Activated T-cell treated with anti-CD3 and anti-CD28 coated beads, Interleukin-2, amount 50 U/mL, for 1 hour (primary cell): ENCODE results near the gene PPP1R7.
"Not testable (repeated sequence)": the region's sequence is repeated elsewhere in the genome, so short reads cannot be mapped to it uniquely, and the experiment has no call there.

Source experiments
- DNase-seq: peaks from one replicate; pipeline ENCODE4 v3.0.0-alpha.2; 2020

PPP1R7 gene

DNA sequence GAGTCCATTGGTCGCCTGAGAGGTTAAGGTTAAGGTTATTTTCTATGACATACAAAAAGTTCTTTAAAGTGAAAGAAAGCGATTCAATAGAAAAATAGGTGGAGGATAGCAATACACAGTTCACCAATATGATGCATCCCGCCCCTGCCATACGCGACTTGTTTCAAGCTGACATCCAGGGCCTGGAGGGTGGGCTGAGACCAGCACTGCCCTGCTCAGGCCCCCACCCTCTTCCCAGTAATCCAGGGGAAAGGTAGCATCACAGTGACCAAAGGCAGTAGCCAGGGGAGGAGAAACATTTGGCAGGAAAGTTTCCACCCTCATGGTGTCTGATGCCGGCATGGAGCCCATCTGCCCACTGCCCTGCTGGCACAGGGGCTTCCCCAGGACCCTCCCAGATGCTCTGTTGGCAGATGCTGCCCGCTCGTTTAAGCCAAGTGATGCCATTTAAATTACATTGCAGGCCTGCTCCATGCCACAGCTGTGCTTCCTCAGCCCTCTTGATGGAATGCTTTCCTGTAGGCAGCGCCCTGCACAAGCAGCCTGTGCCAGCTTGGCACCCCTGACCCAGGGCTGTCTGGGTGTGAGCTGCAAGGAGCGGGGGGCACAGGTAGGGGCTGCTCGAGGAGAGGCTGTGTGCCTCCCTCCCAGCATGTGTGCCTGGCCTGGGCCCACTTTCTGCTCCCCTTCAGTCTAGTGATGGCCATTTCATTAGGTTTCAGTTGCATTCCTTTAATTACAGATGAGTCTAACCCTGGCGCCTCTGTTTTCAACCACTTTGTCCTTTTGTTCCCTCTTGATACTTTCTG is 27.5 kb downstream of the PPP1R7 start:
- no peak for DNase-seq

DNA sequence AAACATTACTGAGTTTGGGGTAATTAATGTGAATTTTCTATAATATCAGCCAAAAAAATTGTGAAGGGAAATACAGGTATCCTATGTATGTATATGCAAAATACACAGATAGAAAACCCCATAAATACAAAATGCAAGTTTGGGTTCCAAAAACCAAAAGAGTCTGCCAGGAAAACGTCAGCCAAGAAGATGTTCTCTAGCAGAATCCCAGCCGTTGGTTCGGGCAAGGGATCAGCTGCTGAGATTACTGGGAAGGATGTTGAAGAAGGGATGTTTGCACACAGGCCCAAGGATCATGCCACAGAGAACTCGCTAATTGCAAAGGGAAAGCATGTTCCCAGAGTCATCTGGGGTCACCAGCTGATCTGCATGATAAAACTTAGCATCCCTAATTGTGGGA is 28.7 kb downstream of the PPP1R7 start:
- DNase-seq, result no peak

DNA sequence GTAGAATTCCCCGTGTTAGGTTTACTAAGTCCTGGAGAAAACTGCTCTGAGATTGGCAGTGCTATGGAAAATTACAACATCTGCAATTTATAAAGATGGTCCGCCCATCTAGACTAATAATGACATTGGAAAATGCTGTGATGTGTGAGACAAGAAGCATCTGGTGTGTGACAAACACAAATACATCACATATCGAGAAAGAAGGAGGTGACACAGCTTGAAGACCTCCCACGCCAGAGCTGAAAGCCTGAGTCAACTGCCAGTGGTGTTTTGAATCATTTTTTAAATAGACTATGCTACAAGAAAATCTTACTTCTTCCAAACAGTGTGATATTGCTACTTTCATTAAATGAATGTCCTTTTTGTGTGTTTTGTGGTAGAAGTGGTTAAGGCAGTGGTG is 29.6 kb downstream of the PPP1R7 start:
- DNase-seq, result no peak

DNA sequence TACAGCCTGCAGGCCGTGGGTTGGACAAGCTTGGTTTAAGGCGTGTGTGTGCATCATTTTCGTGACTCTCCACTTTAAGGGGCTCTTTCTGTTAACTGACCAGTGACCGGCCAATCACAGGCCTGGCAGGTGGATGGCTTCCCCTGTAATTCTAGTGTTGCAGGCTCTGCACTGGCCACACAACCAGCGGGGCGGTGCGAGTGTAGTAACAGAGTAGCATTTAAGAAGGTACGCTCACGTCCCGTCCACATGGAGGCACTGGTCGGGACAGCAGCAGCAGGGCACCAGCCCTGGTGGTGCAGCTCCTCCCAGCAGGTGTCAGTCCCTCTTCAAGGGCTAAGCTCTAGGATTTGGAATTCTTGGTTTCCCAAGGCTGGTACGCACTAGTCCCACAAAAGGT is 30.2 kb downstream of the PPP1R7 start:
- DNase-seq, result no peak

DNA sequence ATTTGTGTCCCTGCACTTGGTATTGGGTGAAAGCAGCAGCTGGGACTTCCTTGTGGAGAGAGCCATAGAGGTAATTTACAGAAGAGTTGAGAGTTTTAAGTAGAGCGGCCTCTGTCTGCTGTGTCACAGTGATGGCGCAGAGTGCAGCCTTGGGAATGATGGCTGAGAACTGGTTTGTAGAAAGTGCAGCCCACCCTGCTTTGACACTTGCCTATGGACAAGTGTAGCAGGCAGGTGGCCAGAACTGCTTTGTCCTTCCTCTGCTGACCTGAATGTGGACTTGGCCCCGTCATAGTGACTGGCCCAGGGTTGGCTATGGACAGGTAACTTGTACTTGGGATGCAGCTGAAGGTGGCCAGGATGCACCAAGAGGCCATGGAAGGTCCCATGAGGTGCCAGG is 31.9 kb downstream of the PPP1R7 start:
- DNase-seq, result no peak

DNA sequence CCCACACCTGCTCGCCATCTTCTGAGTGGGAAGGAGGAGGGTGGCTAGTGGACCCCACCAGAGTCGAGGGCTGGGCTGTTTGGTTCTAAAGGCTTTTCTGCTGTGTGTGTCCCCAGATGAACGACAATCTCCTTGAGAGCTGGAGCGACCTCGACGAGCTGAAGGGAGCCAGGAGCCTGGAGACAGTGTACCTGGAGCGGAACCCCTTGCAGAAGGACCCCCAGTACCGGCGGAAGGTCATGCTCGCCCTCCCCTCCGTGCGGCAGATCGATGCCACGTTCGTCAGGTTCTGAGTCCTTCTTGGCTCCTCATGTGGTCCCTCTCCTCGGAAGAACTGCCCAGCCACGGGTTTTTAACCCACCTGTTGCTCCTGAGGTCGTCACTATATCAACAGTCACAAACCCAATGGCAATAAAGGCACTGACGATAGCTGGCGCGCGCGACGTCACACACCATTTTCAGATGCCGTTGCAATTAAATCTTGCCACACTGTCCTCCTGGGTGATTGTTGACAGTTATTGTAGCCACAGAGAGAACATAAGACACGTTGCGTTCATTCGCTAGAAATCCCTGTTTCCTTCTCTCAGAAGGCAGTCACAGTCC is 32.4 kb downstream of the PPP1R7 start:
- DNase-seq, result no peak

DNA sequence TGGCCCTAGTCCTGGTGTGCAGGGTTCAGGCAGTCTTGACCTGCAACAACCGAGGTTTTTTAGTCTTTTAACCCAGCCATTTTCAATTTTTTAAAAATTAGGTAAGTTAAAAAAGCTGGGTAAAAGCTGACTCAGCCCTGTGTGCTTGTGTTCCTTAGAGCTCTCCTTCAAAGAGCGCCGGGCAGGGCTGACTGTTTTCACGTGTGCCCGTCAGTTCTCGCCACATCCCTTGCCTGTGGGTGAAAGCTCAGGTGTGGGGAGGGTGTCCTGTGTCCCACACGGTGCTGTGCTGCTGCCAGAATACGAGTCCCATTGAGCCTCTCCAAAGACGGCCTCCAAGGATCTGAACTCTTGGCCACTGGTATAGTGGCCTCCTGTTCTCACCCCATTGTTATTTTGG is 33.0 kb downstream of the PPP1R7 start:
- DNase-seq, result no peak

DNA sequence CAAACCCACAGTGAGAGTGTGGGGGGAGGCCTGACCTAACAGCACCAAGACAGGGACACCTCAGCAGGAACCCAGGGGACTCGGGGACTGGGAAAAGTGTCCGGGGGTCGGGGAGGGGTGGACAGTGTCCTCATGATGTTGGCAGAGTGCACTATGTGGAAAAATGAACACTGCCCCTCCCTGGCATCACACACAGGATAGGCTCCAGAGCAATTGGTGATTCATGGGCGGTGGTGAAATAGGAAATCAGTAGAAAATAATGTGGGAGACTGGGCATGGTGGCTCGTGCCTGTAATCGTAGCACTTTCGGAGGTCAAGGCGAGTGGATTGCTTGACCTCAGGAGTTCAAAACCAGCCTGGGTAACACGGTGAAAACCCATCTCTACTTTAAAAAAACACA is 34.6 kb downstream of the PPP1R7 start:
- DNase-seq, result no peak

DNA sequence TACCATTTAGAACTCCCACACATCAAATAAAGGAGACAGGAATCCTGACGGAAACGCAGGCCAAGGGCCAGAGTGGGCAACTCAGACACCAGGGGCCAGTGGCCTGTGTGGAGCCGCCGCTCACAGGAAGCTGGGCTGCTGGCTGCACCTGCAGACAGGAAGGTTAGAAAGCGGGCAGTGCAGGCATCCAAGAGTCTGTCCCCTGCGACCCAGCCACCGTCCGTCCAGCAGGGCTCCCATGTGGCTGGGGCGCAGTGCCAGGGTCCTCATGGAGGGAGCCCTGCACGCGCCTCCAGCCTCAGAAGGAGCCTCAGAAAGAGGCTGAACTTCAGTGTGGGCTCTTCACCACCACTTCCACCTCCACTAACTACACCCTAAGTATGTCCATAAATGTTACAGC is 35.7 kb downstream of the PPP1R7 start:
- no peak for DNase-seq

DNA sequence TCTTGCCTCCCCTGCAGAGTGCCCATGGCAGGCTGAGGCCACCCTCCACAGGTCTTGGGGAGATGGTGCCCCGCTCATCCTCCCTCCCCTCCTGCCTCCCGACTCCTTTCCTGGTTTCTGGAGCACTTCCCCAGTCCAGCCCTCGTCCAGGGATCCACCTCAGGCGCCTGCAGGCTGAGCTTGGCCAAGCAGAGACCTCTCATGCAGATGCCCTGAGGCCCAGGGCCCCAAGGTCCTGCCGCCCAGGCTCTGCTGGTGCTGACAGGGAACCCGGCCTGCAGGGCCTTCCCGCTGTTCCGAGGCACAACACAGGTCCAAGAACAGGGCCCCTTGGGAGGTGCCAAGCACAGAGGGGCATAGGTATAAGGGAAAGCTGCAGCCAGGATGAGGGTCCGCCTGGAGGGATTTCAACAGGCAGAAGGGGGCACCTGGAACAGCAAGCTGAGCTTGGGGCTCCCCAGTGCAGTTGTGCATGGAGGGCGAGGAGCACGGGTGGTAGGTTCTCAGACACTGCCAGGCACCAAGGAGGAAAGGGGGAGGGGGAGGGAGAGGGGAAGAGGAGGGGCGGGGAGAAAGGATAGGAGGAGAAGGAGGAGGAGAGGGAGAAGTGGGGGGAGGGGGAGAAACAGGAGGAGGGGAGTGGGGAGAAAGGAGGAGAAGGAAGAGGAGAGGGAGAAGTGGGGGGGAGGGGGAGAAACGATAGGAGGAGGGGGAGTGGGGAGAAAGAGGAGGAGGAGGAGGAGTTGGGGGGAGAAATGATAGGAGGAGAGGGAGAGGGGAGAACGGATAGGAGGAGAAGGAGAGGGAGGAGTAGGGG is 37.0 kb downstream of the PPP1R7 start:
- no peak for DNase-seq

DNA sequence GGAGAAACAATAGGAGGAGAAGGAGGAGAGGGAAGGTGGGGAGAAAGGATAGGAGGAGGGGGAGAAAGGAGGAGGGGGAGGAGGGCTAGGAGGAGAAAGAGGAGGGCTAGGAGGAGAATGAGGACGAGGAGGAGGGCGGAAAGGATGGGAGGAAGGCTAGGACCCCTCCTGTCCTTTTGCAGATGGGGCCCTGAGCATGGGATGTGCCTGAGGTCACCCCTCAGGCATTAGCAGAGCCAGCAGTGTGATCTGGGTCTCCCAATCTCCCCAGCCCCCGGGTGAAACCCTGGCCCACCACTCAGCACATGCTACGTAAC is 37.6 kb downstream of the PPP1R7 start:
- DNase-seq, result no peak

DNA sequence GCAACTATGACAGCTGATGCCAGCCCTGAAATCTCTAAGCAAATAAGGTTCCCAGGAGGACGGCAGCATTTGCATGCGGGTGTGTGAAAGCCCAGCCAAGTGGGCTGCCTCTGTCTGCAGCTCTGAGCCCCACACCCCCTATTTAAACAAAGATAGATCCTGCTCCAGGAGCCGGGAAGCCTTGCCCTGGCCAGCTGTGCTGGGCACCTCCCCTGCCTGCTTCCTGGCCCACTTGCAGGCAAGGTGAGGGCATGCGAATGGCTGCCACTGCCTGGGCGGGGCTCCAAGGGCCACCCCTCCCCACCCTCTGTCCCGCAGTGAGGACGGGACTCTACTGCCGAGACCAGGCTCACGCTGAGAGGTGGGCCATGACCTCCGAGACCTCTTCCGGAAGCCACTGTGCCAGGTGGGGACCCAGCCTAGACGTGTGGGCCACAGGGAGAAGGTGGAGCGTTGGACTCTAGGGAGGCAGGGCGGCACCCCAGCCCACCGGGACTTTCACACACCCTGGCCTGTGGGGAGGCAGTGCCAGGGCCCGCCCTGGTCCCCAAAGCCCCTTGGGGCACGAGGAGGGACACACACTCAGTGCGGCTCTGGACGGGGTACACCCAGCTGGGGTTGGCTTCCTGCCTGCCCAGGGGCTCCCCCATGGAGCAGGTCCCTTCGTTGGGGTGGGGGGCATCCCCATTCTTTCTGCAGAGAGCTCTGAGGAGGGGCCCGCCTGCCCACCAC is 38.3 kb downstream of the PPP1R7 start, which contains the start of gene ANO7:
TSS of gene ANO7 (plus strand) at position 317 of the 732 bp plus-strand sequence. CDS start 1,387 bp downstream, outside the sequence.
- DNase-seq, result no peak

DNA sequence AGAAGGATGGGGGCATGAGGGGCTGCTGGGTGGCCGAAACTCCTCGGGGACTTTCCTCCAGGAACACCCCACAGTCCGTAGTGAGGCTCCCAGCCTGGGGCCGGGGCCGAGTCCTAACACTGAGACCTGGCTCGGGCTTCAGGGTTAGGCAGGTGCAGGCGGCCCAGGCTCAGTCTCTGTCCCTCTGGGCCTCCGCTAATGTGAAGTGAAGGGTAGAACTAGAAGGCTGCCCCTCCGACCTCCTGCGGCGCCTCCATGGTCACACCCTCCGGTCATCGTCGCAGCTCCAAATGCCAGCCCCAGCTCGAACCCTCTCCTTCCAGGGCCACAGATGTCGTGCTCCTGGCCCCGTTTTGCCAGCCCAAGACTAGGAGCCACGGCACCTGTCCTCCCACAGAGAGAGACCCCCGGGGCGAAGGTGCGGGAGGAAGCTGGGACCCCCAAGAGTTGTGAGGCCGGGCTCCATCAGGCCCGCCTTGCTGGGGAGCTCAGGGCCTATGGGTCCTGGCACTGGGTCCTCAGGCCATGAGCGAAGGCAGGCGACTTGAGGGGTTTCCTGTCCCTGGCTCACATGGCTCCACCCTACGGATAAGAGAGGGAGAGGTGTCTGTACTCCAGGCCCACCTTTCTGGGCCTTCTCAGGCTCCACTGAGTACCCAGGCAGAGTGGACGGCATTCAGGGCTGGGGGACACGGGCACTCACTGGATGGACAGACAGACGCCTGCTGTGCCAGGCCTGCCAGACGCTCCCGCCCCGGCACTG is 39.0 kb downstream of the PPP1R7 start:
- DNase-seq, result no peak

DNA sequence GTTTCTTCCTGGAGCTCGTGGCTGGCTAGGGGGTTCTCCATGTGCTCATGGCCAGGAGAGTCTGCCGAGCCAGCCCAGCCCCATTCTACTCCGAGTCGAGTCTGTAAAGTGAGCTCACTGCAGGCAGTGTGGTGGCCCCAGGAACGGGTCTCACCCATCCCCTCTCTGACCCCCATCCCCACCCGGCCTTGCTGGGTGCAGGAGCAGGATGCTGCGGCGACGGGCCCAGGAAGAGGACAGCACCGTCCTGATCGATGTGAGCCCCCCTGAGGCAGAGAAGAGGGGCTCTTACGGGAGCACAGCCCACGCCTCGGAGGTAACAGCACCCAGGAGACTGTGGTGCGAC is 39.6 kb downstream of the PPP1R7 start:
- no peak for DNase-seq

DNA sequence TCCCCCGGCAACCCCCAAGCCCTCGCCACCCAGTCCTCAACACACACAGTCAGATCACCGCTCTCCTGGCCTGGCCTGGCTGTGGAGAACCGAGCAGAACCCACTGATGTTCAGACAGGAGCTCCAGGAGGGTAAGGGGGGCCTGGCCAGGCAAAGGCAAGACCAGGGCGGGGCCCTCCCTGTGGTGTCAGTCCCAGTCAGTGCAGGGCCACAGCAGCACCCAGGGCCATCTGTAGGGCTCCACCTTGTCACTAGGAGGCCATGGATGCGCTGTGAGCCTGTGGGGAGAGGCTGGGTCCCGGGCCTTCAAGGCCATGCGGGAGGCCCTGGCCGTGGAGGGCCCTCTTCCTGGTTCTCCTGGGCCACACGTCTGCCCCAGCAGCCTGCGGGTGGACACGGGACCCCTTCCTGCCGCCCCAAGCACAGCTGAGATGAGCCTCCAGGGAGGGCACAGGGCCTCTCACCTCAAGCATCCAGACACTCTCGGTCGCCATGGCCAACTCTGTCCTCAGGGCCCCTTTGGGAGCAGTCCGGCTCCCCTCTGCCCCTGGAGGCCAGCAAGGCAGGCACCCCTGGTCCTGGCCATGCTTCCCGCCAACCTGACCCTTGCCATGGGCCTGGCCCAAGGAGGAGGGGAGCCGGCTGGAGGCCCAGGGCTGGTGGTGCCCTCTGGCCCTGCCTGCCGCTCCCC is 40.2 kb downstream of the PPP1R7 start:
- DNase-seq, result no peak

DNA sequence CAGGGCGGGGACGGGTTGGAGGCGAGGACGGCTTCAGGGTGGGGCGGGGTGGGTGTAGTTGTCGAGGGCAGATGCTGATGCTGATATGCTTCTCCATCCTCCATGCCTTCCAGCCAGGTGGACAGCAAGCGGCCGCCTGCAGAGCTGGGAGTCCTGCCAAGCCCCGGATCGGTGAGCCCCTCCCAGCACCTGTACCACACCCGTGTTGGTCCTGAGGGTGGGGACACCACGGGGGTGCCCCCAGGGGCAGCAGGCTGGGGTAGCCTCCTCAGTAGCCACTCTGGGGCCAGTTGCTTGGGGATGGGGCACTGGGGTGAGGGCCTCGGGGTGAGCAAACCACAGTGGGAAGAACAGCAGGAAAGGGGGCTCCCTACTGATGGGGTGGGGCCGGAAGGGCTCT is 40.8 kb downstream of the PPP1R7 start:
- DNase-seq, result no peak

DNA sequence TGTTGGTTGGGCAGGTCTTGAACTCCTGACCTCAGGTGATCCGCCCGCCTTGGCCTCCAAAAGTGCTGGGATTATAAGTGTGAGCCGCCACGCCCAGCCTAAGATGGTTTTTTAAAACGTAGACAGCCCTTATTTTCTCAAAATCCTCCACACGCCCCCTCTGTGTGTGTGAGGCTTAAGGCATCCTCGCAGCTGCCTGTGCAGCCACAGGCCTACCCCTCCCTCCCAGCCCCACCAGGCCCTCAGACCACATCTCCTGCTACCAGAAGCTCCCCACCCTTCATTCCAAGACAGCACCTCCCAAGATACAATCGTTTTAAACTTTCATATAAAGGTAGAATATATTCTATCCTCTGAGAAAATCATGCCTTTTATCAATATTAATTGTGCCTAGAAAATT is 43.0 kb downstream of the PPP1R7 start:
- DNase-seq, result no peak

DNA sequence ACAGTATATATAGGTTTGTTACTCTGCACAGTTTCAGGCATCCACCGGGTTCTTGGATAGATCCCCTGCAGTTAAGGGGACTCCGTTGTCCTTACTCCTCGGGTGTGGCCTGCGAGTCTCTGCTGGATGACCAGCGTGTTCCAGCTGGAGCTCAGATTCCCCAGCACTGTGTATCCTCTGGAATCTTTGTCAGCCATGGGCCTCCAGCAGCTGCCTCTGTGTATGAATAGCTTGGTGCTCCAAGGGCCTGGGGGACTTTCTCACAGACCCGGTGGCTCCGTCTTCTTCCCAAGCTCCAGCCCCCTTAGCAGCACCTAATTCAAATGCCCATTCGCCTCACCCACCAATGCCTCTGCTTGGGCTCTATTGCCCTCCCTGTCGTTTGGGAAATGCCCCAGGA is 44.5 kb downstream of the PPP1R7 start:
- DNase-seq, result no peak

DNA sequence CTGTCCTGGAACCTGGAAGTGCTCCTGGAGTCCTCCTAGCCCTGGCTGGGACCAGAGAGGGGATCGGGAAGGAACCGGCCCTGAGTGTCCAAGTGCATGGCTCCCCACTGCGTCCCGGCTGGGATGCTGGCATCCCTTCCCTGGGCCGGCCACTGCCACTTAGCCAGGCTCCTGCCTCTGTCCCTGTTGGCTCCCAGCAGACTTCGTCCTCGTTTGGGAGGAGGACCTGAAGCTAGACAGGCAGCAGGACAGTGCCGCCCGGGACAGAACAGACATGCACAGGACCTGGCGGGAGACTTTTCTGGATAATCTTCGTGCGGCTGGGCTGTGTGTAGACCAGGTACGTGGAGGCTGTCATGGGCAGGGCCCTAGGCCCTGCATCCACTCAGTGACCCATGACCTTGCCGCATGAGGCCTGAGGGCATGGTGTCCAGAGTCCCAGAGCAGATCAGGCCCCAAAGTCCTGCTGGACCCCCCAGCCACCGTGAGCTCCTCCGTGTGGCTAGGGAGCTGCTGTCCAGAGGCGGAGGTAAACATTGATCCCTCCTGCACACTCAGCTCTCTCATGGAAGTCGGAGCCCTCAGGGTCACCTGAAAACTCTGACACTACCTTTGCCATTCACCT is 45.4 kb downstream of the PPP1R7 start:
- no peak for DNase-seq

DNA sequence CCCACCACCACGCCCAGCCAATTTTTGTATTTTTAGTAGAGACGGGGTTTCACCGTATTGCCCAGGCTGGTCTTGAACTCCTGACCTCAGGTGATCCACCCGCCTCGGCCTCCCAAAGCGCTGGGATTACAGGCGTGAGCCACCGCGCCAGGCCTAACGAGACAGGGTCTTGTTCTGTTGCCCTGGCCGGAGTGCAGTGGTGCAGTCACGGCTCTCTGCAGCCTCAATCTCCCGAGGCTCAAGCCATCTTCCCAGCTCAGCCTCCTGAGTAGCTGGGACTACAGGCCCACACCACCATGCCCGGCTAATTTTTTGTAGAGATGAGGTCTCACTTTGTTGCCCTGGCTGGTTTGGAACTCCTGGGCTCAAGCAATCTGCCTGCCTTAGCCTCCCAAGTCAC is 47.0 kb downstream of the PPP1R7 start:
- DNase-seq, result not testable (repeated sequence)

DNA sequence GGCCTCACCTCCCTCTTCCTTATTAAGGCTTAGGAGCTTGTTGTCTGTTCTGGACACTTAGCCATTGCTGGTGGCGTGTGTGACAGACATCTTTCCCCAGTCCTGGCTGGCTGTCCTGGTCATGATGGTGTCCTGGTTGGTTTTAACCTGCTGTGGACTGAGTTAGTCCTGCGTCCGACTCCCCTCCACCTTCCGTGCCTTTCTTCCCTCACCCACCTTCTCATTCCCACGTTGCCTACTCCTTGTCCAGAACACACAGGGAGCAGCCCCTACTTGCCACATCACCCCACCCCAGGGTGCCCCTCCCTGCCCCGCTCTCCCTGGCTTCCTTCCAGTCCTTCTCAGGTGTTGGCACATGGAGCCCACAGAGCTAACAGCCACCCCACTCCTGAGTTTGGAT is 47.7 kb downstream of the PPP1R7 start:
- no peak for DNase-seq
